IMR-90 (cell line): ENCODE data around the gene TLR9. TPM values are rescaled to one million over a fixed set of nuclear protein-coding genes. Genes with fewer than 3 reads are reported as not detected.

Source experiments
- RAD21 ChIP-seq: IDR thresholded peaks from 2 replicates; pipeline ENCODE4 v1.6.1; 2012; ENCODE audit warnings: low read length, improper control_type of control experiment
- USF2 ChIP-seq: fragments of 150-350 bp; IDR thresholded peaks from 2 replicates; pipeline ENCODE4 v1.6.1; 2017; ENCODE audit warnings: mild to moderate bottlenecking, antibody characterized with exemption, low read length, low read depth
- polyA plus RNA-seq, 3 experiments: library from polyadenylated mRNA; depleted of rRNA; stranded (reverse); fragments of >200 nt; gene quantifications; 2 replicates each; pipeline ENCODE4 v1.2.3, GENCODE V29; 2012; ENCODE audit warnings: low replicate concordance in 1 of 3
- total RNA-seq: library from RNA; depleted of rRNA; stranded (reverse); fragments of >200 nt; gene quantifications from 2 replicates; pipeline ENCODE4 v1.2.3, GENCODE V29; 2012

TLR9 gene
- total and polyA plus RNA-seq, 2 of the 4 experiments (the other 2 are of a cell fraction) = not detected

- TF ChIP-seq USF2 (no peak), RAD21 (no peak)
Measured at GRCh38 chr3:52232279-52233107, 7.0 kb upstream of the TLR9 start (continued).
